ENCODE data around the gene SPAG16. TPM values are rescaled to one million over a fixed set of nuclear protein-coding genes. Genes with fewer than 3 reads are reported as not detected.

SPAG16 gene
- total RNA-seq, 1 donor from 2014 or later: 16.7 TPM

GRCh38 chr2:213259266-213259665 is 25.0 kb upstream of the SPAG16 start:
- Mint-ChIP-seq H3K4me1 (ENCODE audit: low read depth, unreplicated experiment) (no peaks in the 10 kb centered on the region), H3K27me3 (ENCODE audit: low read depth, unreplicated experiment) (no peaks in the 10 kb centered on the region), H3K4me3 (ENCODE audit: unreplicated experiment) (no peak overlapping the region), H3K9me3 (ENCODE audit: unreplicated experiment) (peaks cover under 1% of the 10 kb centered on the region), H3K27ac (ENCODE audit: unreplicated experiment) (no peak overlapping the region), H3K36me3 (ENCODE audit: low read depth, unreplicated experiment) (no peaks in the 10 kb centered on the region)
- H3K27me3 ChIP-seq (ENCODE audit: insufficient read depth, low read length): no peaks in the 10 kb centered on the region
- H3K4me3 ChIP-seq (ENCODE audit: insufficient read depth, low read depth, low read length): no peak overlapping the region
- no peaks in the 10 kb centered on the region for H4K20me1 ChIP-seq (ENCODE audit: insufficient read depth, low read length)
- H3K36me3 ChIP-seq (ENCODE audit: insufficient read depth, low read length): no peaks in the 10 kb centered on the region
- H2AFZ ChIP-seq (ENCODE audit: low read depth, low read length): no peak overlapping the region
- no peaks in the 10 kb centered on the region for H3K9me3 ChIP-seq (ENCODE audit: insufficient read depth, low read depth, low read length)
- TF ChIP-seq CTCF (IDR thresholded peaks at IDR 0.05; ENCODE audit: insufficient read depth, low read depth, low read length) (no peak), EZH2 (IDR thresholded peaks at IDR 0.05; ENCODE audit: insufficient read depth, low read length) (no peak)
- FAIRE-seq (no peak), DNase-seq (ENCODE audit: low read depth) (no peak)
- no peak overlapping the region for H3K27ac ChIP-seq (ENCODE audit: low read depth, low read length)
- H3K4me1 ChIP-seq (ENCODE audit: insufficient read depth, low read length): no peaks in the 10 kb centered on the region
- no peak overlapping the region for H3K9ac ChIP-seq (ENCODE audit: low read length)
- H3K79me2 ChIP-seq (ENCODE audit: insufficient read depth, low read length): no peaks in the 10 kb centered on the region
- no peak overlapping the region for H3K4me2 ChIP-seq (ENCODE audit: low read length)

GRCh38 chr2:213261237-213261636 is 23.0 kb upstream of the SPAG16 start:
- Mint-ChIP-seq H3K9me3 (ENCODE audit: unreplicated experiment) (no peaks in the 10 kb centered on the region), H3K27ac (ENCODE audit: unreplicated experiment) (no peak overlapping the region), H3K4me3 (ENCODE audit: unreplicated experiment) (no peak overlapping the region), H3K4me1 (ENCODE audit: low read depth, unreplicated experiment) (no peaks in the 10 kb centered on the region), H3K27me3 (ENCODE audit: low read depth, unreplicated experiment) (no peaks in the 10 kb centered on the region), H3K36me3 (ENCODE audit: low read depth, unreplicated experiment) (no peaks in the 10 kb centered on the region)
- no peaks in the 10 kb centered on the region for H3K9me3 ChIP-seq (ENCODE audit: insufficient read depth, low read depth, low read length)
- H3K9ac ChIP-seq (ENCODE audit: low read length): no peak overlapping the region
- H3K79me2 ChIP-seq (ENCODE audit: insufficient read depth, low read length): no peaks in the 10 kb centered on the region
- H3K4me1 ChIP-seq (ENCODE audit: insufficient read depth, low read length): no peaks in the 10 kb centered on the region
- no peak overlapping the region for H3K4me2 ChIP-seq (ENCODE audit: low read length)
- FAIRE-seq (no peak), DNase-seq (ENCODE audit: low read depth) (no peak)
- H4K20me1 ChIP-seq (ENCODE audit: insufficient read depth, low read length): no peaks in the 10 kb centered on the region
- H3K36me3 ChIP-seq (ENCODE audit: insufficient read depth, low read length): no peaks in the 10 kb centered on the region
- no peaks in the 10 kb centered on the region for H3K27me3 ChIP-seq (ENCODE audit: insufficient read depth, low read length)
- H3K4me3 ChIP-seq (ENCODE audit: insufficient read depth, low read depth, low read length): no peak overlapping the region
- no peak for TF ChIP-seq CTCF (IDR thresholded peaks at IDR 0.05; ENCODE audit: insufficient read depth, low read depth, low read length)
- no peak for TF ChIP-seq EZH2 (IDR thresholded peaks at IDR 0.05; ENCODE audit: insufficient read depth, low read length)
- H3K27ac ChIP-seq (ENCODE audit: low read depth, low read length): no peak overlapping the region
- no peak overlapping the region for H2AFZ ChIP-seq (ENCODE audit: low read depth, low read length)

- Mint-ChIP-seq H3K27ac (ENCODE audit: unreplicated experiment) (no peak overlapping the region), H3K36me3 (ENCODE audit: low read depth, unreplicated experiment) (no peaks in the 10 kb centered on the region), H3K9me3 (ENCODE audit: unreplicated experiment) (no peaks in the 10 kb centered on the region), H3K4me1 (ENCODE audit: low read depth, unreplicated experiment) (no peaks in the 10 kb centered on the region), H3K4me3 (ENCODE audit: unreplicated experiment) (no peak overlapping the region), H3K27me3 (ENCODE audit: low read depth, unreplicated experiment) (no peaks in the 10 kb centered on the region)
- no peak overlapping the region for H3K4me3 ChIP-seq (ENCODE audit: insufficient read depth, low read depth, low read length)
- no peak overlapping the region for H3K27ac ChIP-seq (ENCODE audit: low read depth, low read length)
- H3K9ac ChIP-seq (ENCODE audit: low read length): no peak overlapping the region
- no peaks in the 10 kb centered on the region for H3K4me1 ChIP-seq (ENCODE audit: insufficient read depth, low read length)
- FAIRE-seq (no peak), DNase-seq (ENCODE audit: low read depth) (no peak)
- no peak overlapping the region for H3K4me2 ChIP-seq (ENCODE audit: low read length)
- H3K27me3 ChIP-seq (ENCODE audit: insufficient read depth, low read length): no peaks in the 10 kb centered on the region
- H3K36me3 ChIP-seq (ENCODE audit: insufficient read depth, low read length): no peaks in the 10 kb centered on the region
- H2AFZ ChIP-seq (ENCODE audit: low read depth, low read length): no peak overlapping the region
- no peaks in the 10 kb centered on the region for H4K20me1 ChIP-seq (ENCODE audit: insufficient read depth, low read length)
- no peaks in the 10 kb centered on the region for H3K79me2 ChIP-seq (ENCODE audit: insufficient read depth, low read length)
- no peaks in the 10 kb centered on the region for H3K9me3 ChIP-seq (ENCODE audit: insufficient read depth, low read depth, low read length)
- TF ChIP-seq CTCF (IDR thresholded peaks at IDR 0.05; ENCODE audit: insufficient read depth, low read depth, low read length) (no peak), EZH2 (IDR thresholded peaks at IDR 0.05; ENCODE audit: insufficient read depth, low read length) (no peak)
These were observed 22.5 kb upstream of the SPAG16 start for GRCh38 chr2:213261715-213262114.

Data from astrocyte (in vitro differentiated cells and primary cell).